ENCODE data around the gene RPS6KA5. TPM values are rescaled to one million over a fixed set of nuclear protein-coding genes. Genes with fewer than 3 reads are reported as not detected.
A peak's percentile ranks its signal among the peaks of the same experiment; 100 is the strongest.
"Not testable (repeated sequence)": the region's sequence is repeated elsewhere in the genome, so short reads cannot be mapped to it uniquely, and the experiment has no call there.

RPS6KA5 gene
- 1 to 10 TPM; 8.1 to 9.6 TPM for total RNA-seq
- long read RNA-seq, full-length matches to known transcripts: 14 of 21 reads
- long read RNA-seq, partial matches to known transcripts: 4 of 21 reads
- long read RNA-seq, other reads (novel, unspliced or antisense): 3 of 21 reads

- ATAC-seq: peak; percentile 96 to 97
- DNase-seq: peak; percentile 100
- intact Hi-C loops (cut with DNase I): loop anchor here in 1 of 2 donors (5.0 kb wide), 1 partner anchor 112 kb away; no protein-coding TSS in a partner anchor
Observed at GRCh38 chr14:91060351-91061055, at the start of gene RPS6KA5. Gene RPS6KA5, minus strand, starts transcription at chr14:91060641. Its CDS starts 207 bp downstream, at chr14:91060434.

- intact Hi-C loops (cut with DNase I): no loop called here
- no peak for ATAC-seq
- DNase-seq: peak; percentile 58
Observed at GRCh38 chr14:91108941-91109611, 48.6 kb upstream of the RPS6KA5 start.

- ATAC-seq (peak; percentile 69 to 85), DNase-seq (no peak)
- intact Hi-C loops (cut with DNase I): no loop called here
Observed at GRCh38 chr14:91103116-91103515, 42.7 kb upstream of the RPS6KA5 start.

GRCh38 chr14:91100102-91100501 lies 39.7 kb upstream of the RPS6KA5 start:
- DNase-seq: no peak
- intact Hi-C loops (cut with DNase I): no loop called here
- ATAC-seq: no peak

GRCh38 chr14:91098591-91098990 lies 38.1 kb upstream of the RPS6KA5 start:
- no peak for ATAC-seq
- intact Hi-C loops (cut with DNase I): no loop called here
- DNase-seq: no peak

- ATAC-seq; intact Hi-C loops (cut with DNase I); DNase-seq: not testable (repeated sequence)
Observed at GRCh38 chr14:91097657-91098056, 37.2 kb upstream of the RPS6KA5 start.

GRCh38 chr14:91095178-91095577 lies 34.7 kb upstream of the RPS6KA5 start:
- ATAC-seq: no peak
- DNase-seq: no peak
- intact Hi-C loops (cut with DNase I): no loop called here

- DNase-seq (no peak), ATAC-seq (no peak)
- intact Hi-C loops (cut with DNase I): no loop called here
Observed at GRCh38 chr14:91094772-91095171, 34.3 kb upstream of the RPS6KA5 start.

GRCh38 chr14:91093743-91094472 lies 33.5 kb upstream of the RPS6KA5 start:
- DNase-seq; ATAC-seq; intact Hi-C loops (cut with DNase I): not testable (repeated sequence)

- intact Hi-C loops (cut with DNase I): no loop called here
- ATAC-seq (no peak), DNase-seq (no peak)
Observed at GRCh38 chr14:91092073-91092472, 31.6 kb upstream of the RPS6KA5 start.

- DNase-seq (no peak), ATAC-seq (no peak)
- intact Hi-C loops (cut with DNase I): no loop called here
Observed at GRCh38 chr14:91090743-91091142, 30.3 kb upstream of the RPS6KA5 start.

GRCh38 chr14:91089958-91090535 lies 29.6 kb upstream of the RPS6KA5 start:
- ATAC-seq: no peak
- intact Hi-C loops (cut with DNase I): no loop called here

GRCh38 chr14:91088585-91089235 lies 28.3 kb upstream of the RPS6KA5 start:
- intact Hi-C loops (cut with DNase I): no loop called here
- no peak for DNase-seq
- no peak for ATAC-seq

More at GRCh38 chr14:91089958-91090535, 29.6 kb upstream of the RPS6KA5 start:
- DNase-seq: no peak

- ATAC-seq; DNase-seq; intact Hi-C loops (cut with DNase I): not testable (repeated sequence)
Observed at GRCh38 chr14:91087470-91087869, 27.0 kb upstream of the RPS6KA5 start.

- intact Hi-C loops (cut with DNase I): no loop called here
- no peak for DNase-seq
- ATAC-seq: no peak
Observed at GRCh38 chr14:91084516-91084915, 24.1 kb upstream of the RPS6KA5 start.

GRCh38 chr14:91082282-91082681 lies 21.8 kb upstream of the RPS6KA5 start:
- DNase-seq (no peak), ATAC-seq (no peak)
- intact Hi-C loops (cut with DNase I): no loop called here

- intact Hi-C loops (cut with DNase I): no loop called here
- no peak for DNase-seq
Observed at GRCh38 chr14:91080071-91080470, 19.6 kb upstream of the RPS6KA5 start.

GRCh38 chr14:91078095-91078737 lies 17.8 kb upstream of the RPS6KA5 start:
- intact Hi-C loops (cut with DNase I): no loop called here
- ATAC-seq: no peak
- DNase-seq: no peak

More at GRCh38 chr14:91080071-91080470, 19.6 kb upstream of the RPS6KA5 start:
- no peak for ATAC-seq
